ENCODE data around the gene VAC14.

Gene VAC14

GRCh38 chr16:70678898-70679670, 121.9 kb downstream of the VAC14 start:
- Histone ChIP-seq H3K14ac (ENCODE audit: low read length) (no peak overlapping the region), H2BK120ac (ENCODE audit: insufficient read depth, low read length, poor library complexity) (no peak overlapping the region), H4K91ac (ENCODE audit: low read depth, low read length) (no peak overlapping the region), H4K8ac (ENCODE audit: low read depth, low read length) (no peak overlapping the region), H3K23ac (ENCODE audit: low read length) (no peak overlapping the region), H3K79me2 (ENCODE audit: control insufficient read depth, insufficient read depth, low read length, poor library complexity) (peaks cover 20% of the 10 kb centered on the region), H3K4ac (ENCODE audit: low read depth, low read length) (no peak overlapping the region), H3K27ac (ENCODE audit: low read depth, low read length) (no peak overlapping the region), H3K9me3 (ENCODE audit: insufficient read depth, low read depth, low read length) (peaks cover 3% of the 10 kb centered on the region), H3K79me1 (ENCODE audit: low read length) (peaks cover 5% of the 10 kb centered on the region), H2BK12ac (ENCODE audit: low read length) (no peak overlapping the region), H4K12ac (ENCODE audit: low read depth, low read length) (no peak overlapping the region), H3K4me2 (ENCODE audit: low read length) (no peak overlapping the region), H2AFZ (ENCODE audit: insufficient read depth, low read length, poor library complexity) (no peak overlapping the region), H3K18ac (ENCODE audit: low read length) (no peak overlapping the region), H3K36me3 (ENCODE audit: control insufficient read depth in 1 of 2, insufficient read depth in 2 of 2, low read length in 2 of 2) (peaks cover 67 to 74% of the 10 kb centered on the region in 2 experiments), H2BK5ac (ENCODE audit: low read depth, low read length, poor library complexity) (no peak overlapping the region), H3K9ac (ENCODE audit: low read length) (no peak overlapping the region), H3K27me3 (ENCODE audit: insufficient read depth, low read length) (no peaks in the 10 kb centered on the region), H3K4me1 (ENCODE audit: control insufficient read depth in 1 of 2, insufficient read depth in 2 of 2, low read length in 2 of 2) (peaks cover 25 to 27% of the 10 kb centered on the region in 2 experiments), H2AK5ac (ENCODE audit: low read length) (no peak overlapping the region), H3K4me3 (ENCODE audit: low read depth, low read length) (no peak overlapping the region)
- no peak for DNase-seq
- WGBS (ENCODE audit: extremely low coverage, insufficient coverage, insufficient read length) = no CpG with 5 or more reads among the region's 31 CpGs

GRCh38 chr16:70678121-70678897, 122.6 kb downstream of the VAC14 start:
- Histone ChIP-seq H3K4me2 (ENCODE audit: low read length) (no peak overlapping the region), H2BK5ac (ENCODE audit: low read depth, low read length, poor library complexity) (no peak overlapping the region), H4K8ac (ENCODE audit: low read depth, low read length) (no peak overlapping the region), H3K27ac (ENCODE audit: low read depth, low read length) (no peak overlapping the region), H3K14ac (ENCODE audit: low read length) (no peak overlapping the region), H3K79me2 (ENCODE audit: control insufficient read depth, insufficient read depth, low read length, poor library complexity) (peaks cover 14% of the 10 kb centered on the region), H2BK12ac (ENCODE audit: low read length) (no peak overlapping the region), H2BK120ac (ENCODE audit: insufficient read depth, low read length, poor library complexity) (no peak overlapping the region), H3K4ac (ENCODE audit: low read depth, low read length) (no peak overlapping the region), H2AK5ac (ENCODE audit: low read length) (no peak overlapping the region), H3K4me3 (ENCODE audit: low read depth, low read length) (no peak overlapping the region), H3K9ac (ENCODE audit: low read length) (no peak overlapping the region), H3K79me1 (ENCODE audit: low read length) (peaks cover 5% of the 10 kb centered on the region), H4K12ac (ENCODE audit: low read depth, low read length) (no peak overlapping the region), H3K36me3 (ENCODE audit: control insufficient read depth in 1 of 2, insufficient read depth in 2 of 2, low read length in 2 of 2) (peaks cover 66 to 68% of the 10 kb centered on the region in 2 experiments), H3K4me1 (ENCODE audit: control insufficient read depth in 1 of 2, insufficient read depth in 2 of 2, low read length in 2 of 2) (peaks cover 21 to 23% of the 10 kb centered on the region in 2 experiments), H3K23ac (ENCODE audit: low read length) (no peak overlapping the region), H2AFZ (ENCODE audit: insufficient read depth, low read length, poor library complexity) (no peak overlapping the region), H3K27me3 (ENCODE audit: insufficient read depth, low read length) (no peaks in the 10 kb centered on the region), H3K18ac (ENCODE audit: low read length) (no peak overlapping the region), H3K9me3 (ENCODE audit: insufficient read depth, low read depth, low read length) (peaks cover 3% of the 10 kb centered on the region), H4K91ac (ENCODE audit: low read depth, low read length) (no peak overlapping the region)
- WGBS (ENCODE audit: extremely low coverage, insufficient coverage, insufficient read length) = no CpG with 5 or more reads among the region's 22 CpGs
- DNase-seq = no peak

- Histone ChIP-seq H3K4ac (ENCODE audit: low read depth, low read length) (no peak overlapping the region), H3K18ac (ENCODE audit: low read length) (no peak overlapping the region), H2BK5ac (ENCODE audit: low read depth, low read length, poor library complexity) (no peak overlapping the region), H4K12ac (ENCODE audit: low read depth, low read length) (no peak overlapping the region), H3K23ac (ENCODE audit: low read length) (no peak overlapping the region), H4K91ac (ENCODE audit: low read depth, low read length) (no peak overlapping the region), H3K4me3 (ENCODE audit: low read depth, low read length) (no peak overlapping the region), H3K14ac (ENCODE audit: low read length) (no peak overlapping the region), H2BK120ac (ENCODE audit: insufficient read depth, low read length, poor library complexity) (no peak overlapping the region), H2BK12ac (ENCODE audit: low read length) (no peak overlapping the region), H2AFZ (ENCODE audit: insufficient read depth, low read length, poor library complexity) (no peak overlapping the region), H3K9me3 (ENCODE audit: insufficient read depth, low read depth, low read length) (peaks cover 3% of the 10 kb centered on the region), H3K36me3 (ENCODE audit: control insufficient read depth in 1 of 2, insufficient read depth in 2 of 2, low read length in 2 of 2) (peaks cover 66 to 67% of the 10 kb centered on the region in 2 experiments), H3K9ac (ENCODE audit: low read length) (no peak overlapping the region), H3K79me1 (ENCODE audit: low read length) (peaks cover 5% of the 10 kb centered on the region), H3K4me1 (ENCODE audit: control insufficient read depth in 1 of 2, insufficient read depth in 2 of 2, low read length in 2 of 2) (peaks cover 15 to 16% of the 10 kb centered on the region in 2 experiments), H3K4me2 (ENCODE audit: low read length) (no peak overlapping the region), H3K27me3 (ENCODE audit: insufficient read depth, low read length) (no peaks in the 10 kb centered on the region), H3K27ac (ENCODE audit: low read depth, low read length) (no peak overlapping the region), H3K79me2 (ENCODE audit: control insufficient read depth, insufficient read depth, low read length, poor library complexity) (peaks cover 8% of the 10 kb centered on the region), H2AK5ac (ENCODE audit: low read length) (no peak overlapping the region), H4K8ac (ENCODE audit: low read depth, low read length) (no peak overlapping the region)
- DNase-seq = no peak
- WGBS (ENCODE audit: extremely low coverage, insufficient coverage, insufficient read length) = no CpG with 5 or more reads among the region's 15 CpGs
Observed at GRCh38 chr16:70677499-70678120, 123.3 kb downstream of the VAC14 start.

GRCh38 chr16:70676675-70677498, 124.1 kb downstream of the VAC14 start:
- Histone ChIP-seq H4K91ac (ENCODE audit: low read depth, low read length) (no peak overlapping the region), H3K4me2 (ENCODE audit: low read length) (no peak overlapping the region), H3K4ac (ENCODE audit: low read depth, low read length) (no peak overlapping the region), H3K36me3 (ENCODE audit: control insufficient read depth in 1 of 2, insufficient read depth in 2 of 2, low read length in 2 of 2) (peaks cover 69% of the 10 kb centered on the region in 2 experiments), H3K18ac (ENCODE audit: low read length) (no peak overlapping the region), H2BK5ac (ENCODE audit: low read depth, low read length, poor library complexity) (no peak overlapping the region), H3K9ac (ENCODE audit: low read length) (no peak overlapping the region), H4K8ac (ENCODE audit: low read depth, low read length) (no peak overlapping the region), H3K4me3 (ENCODE audit: low read depth, low read length) (no peak overlapping the region), H3K14ac (ENCODE audit: low read length) (no peak overlapping the region), H3K9me3 (ENCODE audit: insufficient read depth, low read depth, low read length) (peaks cover 3% of the 10 kb centered on the region), H2AFZ (ENCODE audit: insufficient read depth, low read length, poor library complexity) (no peak overlapping the region), H3K23ac (ENCODE audit: low read length) (no peak overlapping the region), H3K27me3 (ENCODE audit: insufficient read depth, low read length) (no peaks in the 10 kb centered on the region), H3K27ac (ENCODE audit: low read depth, low read length) (no peak overlapping the region), H2BK120ac (ENCODE audit: insufficient read depth, low read length, poor library complexity) (no peak overlapping the region), H3K79me1 (ENCODE audit: low read length) (peaks cover 1% of the 10 kb centered on the region), H2BK12ac (ENCODE audit: low read length) (no peak overlapping the region), H2AK5ac (ENCODE audit: low read length) (no peak overlapping the region), H3K79me2 (ENCODE audit: control insufficient read depth, insufficient read depth, low read length, poor library complexity) (peaks cover 3% of the 10 kb centered on the region), H3K4me1 (ENCODE audit: control insufficient read depth in 1 of 2, insufficient read depth in 2 of 2, low read length in 2 of 2) (peaks cover 10% of the 10 kb centered on the region in 2 experiments), H4K12ac (ENCODE audit: low read depth, low read length) (no peak overlapping the region)
- DNase-seq = no peak
- no CpG with 5 or more reads among the region's 14 CpGs for WGBS (ENCODE audit: extremely low coverage, insufficient coverage, insufficient read length)
